Activated CD4-positive, alpha-beta T cell treated with anti-CD3 and anti-CD28 coated beads for 48 hours (primary cell): ENCODE measurements around the gene RHD.
A peak's percentile ranks its signal among the peaks of the same experiment; 100 is the strongest.
"Not testable (repeated sequence)": the region's sequence is repeated elsewhere in the genome, so short reads cannot be mapped to it uniquely, and the experiment has no call there.

Experiments used
- DNase-seq: peaks from one replicate; pipeline ENCODE4 v3.0.0-alpha.2; 2020

Gene RHD

GRCh38 chr1:25309486-25309885, 37.2 kb downstream of the RHD start:
- not testable (repeated sequence) for DNase-seq

- not testable (repeated sequence) for DNase-seq
These were observed 40.6 kb downstream of the RHD start for GRCh38 chr1:25312806-25313470.

GRCh38 chr1:25320314-25320938, 48.1 kb downstream of the RHD start:
- not testable (repeated sequence) for DNase-seq

- not testable (repeated sequence) for DNase-seq
These were observed 49.8 kb downstream of the RHD start for GRCh38 chr1:25322127-25322526.

- DNase-seq, result not testable (repeated sequence)
These were observed 52.1 kb downstream of the RHD start for GRCh38 chr1:25324407-25324806.

- DNase-seq, result not testable (repeated sequence)
These were observed 55.8 kb downstream of the RHD start for GRCh38 chr1:25327864-25328790.

GRCh38 chr1:25328791-25329185, 56.5 kb downstream of the RHD start:
- not testable (repeated sequence) for DNase-seq

GRCh38 chr1:25329336-25329735, 57.0 kb downstream of the RHD start:
- not testable (repeated sequence) for DNase-seq

- DNase-seq, result peak; percentile 6
These were observed 57.6 kb downstream of the RHD start for GRCh38 chr1:25329950-25330349.

- peak; percentile 40 for DNase-seq
These were observed 64.6 kb downstream of the RHD start for GRCh38 chr1:25336922-25337354.

- DNase-seq, result peak; percentile 16
These were observed 65.3 kb downstream of the RHD start for GRCh38 chr1:25337483-25338187.

- peak; percentile 92 for DNase-seq
These were observed 66.1 kb downstream of the RHD start, which contains the start of gene TMEM50A for GRCh38 chr1:25338188-25338981. Gene TMEM50A, plus strand, starts transcription at chr1:25338334. Its CDS starts 2,153 bp downstream, at chr1:25340487.

- no peak for DNase-seq
These were observed 66.7 kb downstream of the RHD start for GRCh38 chr1:25338986-25339385.

GRCh38 chr1:25341746-25342145, 69.4 kb downstream of the RHD start:
- DNase-seq, result no peak

- DNase-seq, result no peak
These were observed 70.5 kb downstream of the RHD start for GRCh38 chr1:25342846-25343245.

GRCh38 chr1:25343872-25344271, 71.6 kb downstream of the RHD start:
- DNase-seq, result no peak

GRCh38 chr1:25347556-25347955, 75.2 kb downstream of the RHD start:
- DNase-seq, result no peak

- DNase-seq, result no peak
These were observed 77.3 kb downstream of the RHD start for GRCh38 chr1:25349606-25350005.

- DNase-seq, result no peak
These were observed 83.6 kb downstream of the RHD start for GRCh38 chr1:25355841-25356395.

GRCh38 chr1:25356441-25356840, 84.1 kb downstream of the RHD start:
- DNase-seq, result no peak

GRCh38 chr1:25356848-25357247, 84.5 kb downstream of the RHD start:
- DNase-seq, result no peak
